GM19467 (cell line): ENCODE measurements around the gene FAM50A.

Experiments
- ATAC-seq: cut with Tn5 transposase; IDR thresholded peaks from one replicate; pipeline ENCODE4 v1.9.1; 2021; ENCODE audit warnings: mild to moderate bottlenecking, moderate library complexity; ENCODE audit not compliant: unreplicated experiment

FAM50A gene

DNA sequence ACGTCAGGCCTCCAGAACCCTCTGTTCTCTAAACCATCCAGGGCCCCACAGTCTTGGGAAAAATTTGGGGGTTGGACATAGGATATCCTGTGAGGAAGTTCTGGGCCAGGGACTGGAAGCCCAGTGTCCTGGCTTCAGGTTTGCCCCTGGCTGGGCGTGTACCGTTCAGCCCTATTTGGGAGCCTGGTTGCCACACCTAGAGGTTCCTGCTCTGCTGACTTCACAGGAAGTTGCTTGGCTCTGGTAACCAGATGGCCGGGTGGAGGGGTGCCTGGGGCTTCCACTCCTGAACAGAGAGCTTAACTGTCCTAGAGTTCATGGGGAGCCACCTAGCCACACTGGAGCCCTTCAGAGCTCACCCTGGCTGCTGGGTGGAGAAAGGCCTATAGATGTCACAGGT is 31.5 kb upstream of the FAM50A start:
- no peak for ATAC-seq

DNA sequence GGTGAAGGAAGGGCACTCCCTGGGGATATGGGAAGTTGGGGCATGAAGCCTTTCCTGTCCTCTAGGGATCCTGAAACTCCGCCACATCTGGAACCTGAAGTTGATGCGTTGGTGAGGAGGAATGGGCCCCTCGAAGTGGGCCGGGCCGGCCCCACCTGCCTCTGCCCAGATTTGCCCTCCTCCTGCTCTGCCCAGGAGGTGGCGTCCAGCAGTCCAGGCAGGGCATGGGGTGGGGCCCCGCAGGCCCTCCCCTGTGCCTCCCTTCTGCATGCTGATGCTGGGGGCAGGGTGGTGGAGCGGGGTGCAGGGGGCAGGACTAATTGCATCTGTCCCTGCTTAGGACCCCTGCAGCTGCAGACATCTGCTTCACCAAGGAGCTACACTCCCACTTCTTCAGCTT is 30.8 kb upstream of the FAM50A start:
- ATAC-seq = no peak

DNA sequence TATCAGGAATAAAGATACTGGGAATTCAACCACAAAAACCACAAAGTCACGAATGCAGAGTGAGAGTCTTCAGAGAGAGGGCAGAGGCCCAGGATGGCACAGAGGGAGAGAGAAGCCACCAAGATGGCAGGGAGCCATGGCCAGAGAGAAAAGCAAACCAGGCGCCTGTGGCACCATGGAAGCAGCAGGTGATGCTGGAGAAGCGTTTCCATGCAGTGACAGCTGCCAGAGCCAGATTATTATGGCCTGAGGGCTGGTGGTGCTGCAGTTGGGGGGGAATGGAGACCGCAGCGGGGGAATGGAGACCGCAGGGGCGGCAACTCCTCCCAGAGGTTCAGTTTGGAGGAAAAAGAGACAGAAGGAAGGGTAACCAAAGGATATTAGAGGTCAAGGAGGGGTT is 26.8 kb upstream of the FAM50A start:
- ATAC-seq = no peak

DNA sequence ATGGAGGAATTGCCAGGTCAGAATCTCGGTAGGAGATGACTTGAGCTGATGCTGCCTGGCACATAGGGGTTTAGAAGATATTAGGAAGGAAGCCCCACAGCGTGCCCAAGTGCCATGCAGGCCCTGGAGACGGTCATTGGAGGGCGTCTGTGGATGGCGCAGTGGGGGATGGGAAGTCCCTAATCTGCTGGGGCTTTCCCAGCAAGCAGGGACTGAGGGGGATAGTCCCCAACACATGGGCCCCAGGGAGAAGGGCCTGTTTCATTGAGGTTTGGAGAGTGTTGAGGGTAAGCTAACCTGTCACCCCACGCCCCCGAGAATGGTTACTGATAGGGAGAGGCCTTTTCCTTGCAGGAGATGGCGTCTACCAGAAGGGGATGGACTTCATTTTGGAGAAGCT is 24.8 kb upstream of the FAM50A start:
- ATAC-seq = no peak

DNA sequence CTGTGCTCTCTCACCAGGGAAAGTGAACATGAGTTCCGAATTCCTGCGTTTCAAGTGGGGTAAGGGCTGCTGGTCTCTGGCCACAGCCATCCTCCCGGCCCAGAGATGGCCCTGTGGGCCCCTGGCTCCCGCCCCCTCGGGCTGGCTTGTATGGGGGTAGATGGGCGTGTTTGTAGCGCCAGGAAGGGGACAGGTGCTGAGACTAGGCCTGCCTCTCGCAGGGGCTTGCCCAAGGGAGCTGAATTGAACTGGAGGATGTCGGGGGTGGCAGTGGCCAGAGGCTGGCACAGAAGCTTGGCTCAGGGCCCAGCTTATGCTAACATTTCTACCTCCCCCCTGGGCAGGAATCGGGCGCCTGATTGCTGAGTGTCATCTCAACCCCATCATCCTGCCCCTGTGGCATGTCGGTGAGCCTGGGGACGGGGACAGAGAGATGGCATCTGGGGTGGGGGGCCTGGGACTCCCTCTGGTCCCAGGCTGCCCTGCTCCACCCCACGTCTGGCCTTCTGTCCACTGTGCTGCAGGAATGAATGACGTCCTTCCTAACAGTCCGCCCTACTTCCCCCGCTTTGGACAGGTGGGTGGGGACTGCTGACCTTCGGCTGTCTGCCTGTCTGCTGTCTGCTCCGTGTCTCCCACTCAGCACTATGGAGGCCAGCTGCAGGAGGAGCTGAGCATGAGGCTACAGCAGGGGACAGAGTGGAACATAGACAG is 24.1 kb upstream of the FAM50A start:
- no peak for ATAC-seq

DNA sequence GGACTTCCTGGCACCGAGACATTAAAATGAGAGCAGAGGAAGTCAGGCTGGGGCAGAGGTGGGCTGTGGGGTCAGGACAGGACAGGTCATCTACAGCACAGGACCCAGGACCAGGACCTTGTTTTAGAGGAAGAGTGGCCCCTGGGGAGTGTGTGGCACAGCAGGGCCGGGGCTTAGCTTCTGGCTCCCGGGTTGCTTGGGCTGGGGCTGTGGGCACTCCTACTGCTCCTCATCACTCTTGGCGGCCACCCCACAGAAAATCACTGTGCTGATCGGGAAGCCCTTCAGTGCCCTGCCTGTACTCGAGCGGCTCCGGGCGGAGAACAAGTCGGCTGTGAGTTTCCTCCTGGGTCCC is 23.6 kb upstream of the FAM50A start:
- ATAC-seq = no peak

DNA sequence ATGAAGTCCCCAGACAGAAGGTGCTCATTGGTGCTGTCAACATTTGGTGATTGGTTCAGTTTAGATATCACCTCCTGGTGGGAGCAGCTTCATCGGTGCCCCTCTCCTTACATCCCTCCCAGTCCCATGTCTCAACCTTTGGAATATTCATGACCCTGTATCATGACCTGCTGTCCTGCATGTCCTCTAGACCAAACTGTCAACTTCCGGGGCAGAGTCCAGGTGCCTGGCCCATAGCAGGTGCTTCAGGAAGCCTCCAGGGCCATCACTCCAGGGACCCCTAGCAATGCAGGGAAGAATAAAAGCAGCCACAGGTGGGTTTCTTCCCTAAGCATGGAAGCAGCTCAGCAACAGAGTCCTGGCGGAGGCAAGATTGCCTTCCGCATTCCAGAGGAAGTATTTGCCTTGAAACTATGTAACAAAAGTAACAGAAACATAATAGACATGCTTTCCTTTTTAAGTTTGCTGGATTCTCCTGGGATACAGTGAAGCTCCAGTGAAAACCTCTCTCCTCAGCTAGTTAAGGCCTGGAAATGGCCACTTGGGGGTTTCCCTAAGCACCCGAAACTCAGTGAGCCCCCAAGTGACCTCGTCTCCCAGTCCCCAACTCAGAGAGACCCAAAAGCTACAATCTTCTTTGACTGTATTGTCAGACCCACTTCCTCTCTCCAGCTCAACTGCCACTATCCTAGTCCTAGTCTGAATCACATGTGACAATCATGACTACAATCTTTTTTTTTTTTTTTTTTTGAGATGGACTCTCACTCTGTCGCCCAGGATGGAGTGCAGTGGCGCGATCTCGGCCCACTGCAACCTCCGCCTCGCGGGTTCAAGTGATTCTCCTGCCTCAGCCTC is 16.8 kb upstream of the FAM50A start:
- ATAC-seq = no peak

DNA sequence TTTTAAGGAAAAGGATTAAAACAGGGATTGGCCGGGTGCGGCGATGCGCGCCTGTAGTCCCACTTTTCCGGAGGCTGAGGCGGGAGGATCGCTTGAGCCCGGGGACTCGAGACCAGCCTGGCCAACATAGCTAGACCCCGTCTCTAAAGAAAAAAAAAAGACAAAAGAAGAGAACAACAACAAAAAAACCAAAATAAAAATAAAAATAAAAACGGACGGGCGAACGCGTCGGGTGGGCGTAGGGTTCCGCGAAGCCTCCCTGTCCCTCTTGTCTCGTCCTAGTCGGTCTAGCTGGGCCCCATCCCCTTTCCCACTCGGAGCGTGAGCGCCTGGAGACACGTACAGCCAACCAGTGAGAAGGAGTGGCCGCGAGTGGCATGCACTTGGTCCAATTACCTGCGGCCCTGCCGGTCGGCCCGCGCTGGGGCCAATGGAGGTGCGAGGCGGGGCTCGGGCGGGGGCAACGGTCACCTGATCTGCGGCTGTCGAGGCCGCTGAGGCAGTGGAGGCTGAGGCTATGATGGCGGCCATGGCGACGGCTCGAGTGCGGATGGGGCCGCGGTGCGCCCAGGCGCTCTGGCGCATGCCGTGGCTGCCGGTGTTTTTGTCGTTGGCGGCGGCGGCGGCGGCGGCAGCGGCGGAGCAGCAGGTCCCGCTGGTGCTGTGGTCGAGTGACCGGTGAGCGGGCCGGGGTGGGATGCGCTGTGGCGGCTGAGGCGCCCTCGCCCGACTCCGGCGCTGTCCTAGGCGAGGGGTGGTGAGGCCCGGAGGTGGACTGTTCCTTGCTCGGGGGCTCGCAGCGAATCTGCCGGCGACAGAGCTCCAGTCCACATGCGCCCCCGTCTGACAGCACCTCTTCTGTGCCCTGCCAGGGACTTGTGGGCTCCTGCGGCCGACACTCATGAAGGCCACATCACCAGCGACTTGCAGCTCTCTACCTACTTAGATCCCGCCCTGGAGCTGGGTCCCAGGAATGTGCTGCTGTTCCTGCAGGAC is 15.5 kb upstream of the FAM50A start, which contains the start of gene ATP6AP1:
Gene ATP6AP1 (plus strand): TSS at position 502 of the 996 bp plus-strand sequence. CDS start 16 bp downstream, at position 518.
- peak; percentile 98 for ATAC-seq

DNA sequence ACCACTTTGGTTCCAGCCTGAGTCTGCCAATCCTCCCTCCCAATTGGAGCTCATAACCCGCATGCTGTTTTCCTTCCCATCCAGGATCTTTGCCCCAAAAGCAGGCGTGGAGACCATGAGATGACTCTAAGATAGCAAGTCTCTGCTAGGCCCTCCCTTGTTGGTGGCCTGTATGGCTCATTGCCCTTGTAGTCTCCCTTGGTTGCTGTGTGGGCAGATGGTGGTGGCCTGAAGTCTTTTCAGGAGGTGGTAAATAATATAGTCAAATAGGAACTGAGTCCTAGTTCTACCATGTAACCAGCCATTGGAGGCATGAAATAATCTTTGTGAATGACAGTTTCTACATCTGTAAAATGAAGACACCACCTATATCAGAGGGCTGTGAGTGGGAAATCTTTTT is 14.2 kb upstream of the FAM50A start:
- no peak for ATAC-seq

DNA sequence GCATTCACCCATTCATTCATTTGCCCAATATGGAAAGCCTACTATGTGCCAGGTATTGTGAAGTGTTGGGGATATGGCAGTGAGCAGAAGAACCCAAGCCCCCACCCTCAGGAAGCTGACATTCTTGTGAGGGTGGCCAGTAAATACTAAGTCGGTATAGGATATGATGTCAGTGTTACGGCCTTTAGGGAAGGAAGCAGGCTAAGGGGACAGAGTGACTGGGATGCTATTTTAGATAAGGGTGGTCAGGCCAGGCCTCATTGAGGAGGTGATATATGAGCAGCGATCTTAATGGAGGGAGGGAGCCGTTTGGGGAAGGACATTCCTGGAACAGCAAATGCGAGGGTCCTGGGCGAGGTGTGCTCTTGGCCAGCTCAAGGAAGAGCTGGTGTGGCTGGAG is 13.5 kb upstream of the FAM50A start:
- no peak for ATAC-seq

DNA sequence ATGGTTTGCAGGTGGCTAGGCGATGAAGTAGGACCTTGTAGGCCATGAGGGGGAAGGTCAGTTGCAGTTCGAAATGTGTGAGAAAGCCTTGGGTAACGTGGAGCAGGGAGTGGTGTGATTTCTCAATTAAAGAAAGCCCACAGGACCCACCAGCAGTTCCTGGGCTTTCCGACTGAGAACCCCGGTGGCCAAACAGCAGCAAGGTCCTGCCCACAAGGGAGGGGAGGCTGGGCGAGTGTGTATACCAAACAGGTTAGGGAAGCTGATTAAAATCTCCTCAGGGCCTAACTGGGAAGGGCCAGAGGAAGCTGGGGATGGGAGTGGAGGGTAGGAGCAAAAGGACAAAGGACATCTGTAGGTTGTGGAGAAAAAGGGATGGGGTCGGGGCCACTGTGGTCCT is 13.0 kb upstream of the FAM50A start:
- no peak for ATAC-seq

DNA sequence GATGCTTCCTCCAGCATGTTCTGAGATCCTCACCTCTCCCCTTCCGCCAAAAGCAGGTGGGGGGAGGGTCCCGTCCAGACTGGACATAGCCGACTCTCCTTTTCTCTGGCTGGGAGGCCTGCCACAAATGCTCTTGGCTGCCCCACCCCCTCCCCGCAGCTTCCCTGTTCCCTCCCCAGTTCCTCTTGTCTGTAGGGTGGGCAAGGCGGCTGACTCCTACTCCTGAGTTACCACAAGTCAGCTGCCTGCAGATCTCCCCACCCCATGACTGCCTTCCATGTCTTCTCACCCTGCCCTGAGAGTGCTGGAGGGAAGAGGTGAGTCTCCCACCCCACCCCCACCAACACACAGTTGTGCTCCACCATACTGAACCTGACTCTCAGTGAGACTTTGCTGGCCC is 12.6 kb upstream of the FAM50A start:
- ATAC-seq = no peak

DNA sequence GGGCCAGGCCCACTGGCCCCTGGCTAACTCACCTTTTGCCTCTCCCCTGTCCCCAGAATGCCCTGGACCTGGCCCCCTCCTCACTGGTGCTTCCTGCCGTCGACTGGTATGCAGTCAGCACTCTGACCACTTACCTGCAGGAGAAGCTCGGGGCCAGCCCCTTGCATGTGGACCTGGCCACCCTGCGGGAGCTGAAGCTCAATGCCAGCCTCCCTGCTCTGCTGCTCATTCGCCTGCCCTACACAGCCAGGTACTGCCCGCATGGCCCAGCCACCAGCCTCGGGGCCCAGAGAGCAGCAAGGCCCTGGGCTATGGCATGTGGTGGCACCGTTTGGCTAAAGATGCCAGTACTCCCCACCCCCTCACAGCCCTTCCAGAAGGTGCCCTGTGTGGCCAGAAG is 11.7 kb upstream of the FAM50A start:
- ATAC-seq = no peak

DNA sequence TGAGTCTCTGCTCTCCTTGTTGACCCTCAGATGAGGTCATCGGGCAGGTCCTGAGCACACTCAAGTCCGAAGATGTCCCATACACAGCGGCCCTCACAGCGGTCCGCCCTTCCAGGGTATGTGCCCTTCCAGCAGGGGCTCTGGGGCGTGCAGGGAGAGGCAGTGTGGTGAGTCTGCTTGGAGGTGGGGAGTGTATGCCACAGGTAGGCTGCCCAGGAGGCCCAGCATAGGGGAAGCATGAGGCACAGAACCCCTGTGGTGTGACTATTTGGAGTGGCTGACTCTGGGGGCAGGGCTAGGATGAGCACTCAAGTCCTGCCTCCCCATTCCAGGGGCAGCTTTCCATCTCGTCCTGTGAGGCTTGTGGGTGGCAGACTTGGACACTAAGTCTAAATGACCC is 10.3 kb upstream of the FAM50A start:
- ATAC-seq = no peak

DNA sequence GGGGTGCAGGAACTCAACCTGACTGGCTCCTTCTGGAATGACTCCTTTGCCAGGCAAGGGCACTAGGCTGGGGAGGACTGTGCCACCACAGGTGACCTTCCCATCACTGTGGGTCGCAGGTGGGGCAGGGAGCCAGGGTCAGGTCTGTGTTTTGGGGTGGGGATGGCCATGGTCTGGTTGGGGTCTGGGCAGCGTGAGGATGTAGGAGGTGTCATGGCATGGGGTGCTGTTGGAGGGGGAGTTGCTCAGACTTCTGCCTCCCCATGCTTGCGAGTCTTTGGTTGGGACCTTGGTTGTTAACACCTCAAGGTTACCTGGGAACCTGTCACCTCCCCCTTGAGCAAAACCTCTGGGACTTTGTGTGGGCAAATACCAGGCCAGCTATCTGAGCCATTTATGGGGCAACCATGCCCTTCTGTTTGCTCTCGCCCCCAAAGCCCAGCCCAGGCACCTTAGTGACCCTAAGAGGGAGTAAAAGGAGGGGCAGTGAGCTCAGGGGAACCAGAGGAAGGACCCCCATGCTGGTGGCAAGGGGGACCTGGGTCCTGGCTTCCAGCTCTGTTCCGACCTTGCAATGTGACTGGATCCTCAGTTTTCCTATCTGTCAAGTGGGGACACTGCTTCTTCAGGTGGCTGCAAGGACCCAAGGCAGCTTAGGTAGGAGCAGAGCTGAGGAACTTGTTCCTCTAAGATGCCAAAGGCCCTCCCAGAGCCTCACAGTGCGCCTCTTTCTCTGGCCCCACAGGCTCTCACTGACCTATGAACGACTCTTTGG is 9.4 kb upstream of the FAM50A start:
- no peak for ATAC-seq

DNA sequence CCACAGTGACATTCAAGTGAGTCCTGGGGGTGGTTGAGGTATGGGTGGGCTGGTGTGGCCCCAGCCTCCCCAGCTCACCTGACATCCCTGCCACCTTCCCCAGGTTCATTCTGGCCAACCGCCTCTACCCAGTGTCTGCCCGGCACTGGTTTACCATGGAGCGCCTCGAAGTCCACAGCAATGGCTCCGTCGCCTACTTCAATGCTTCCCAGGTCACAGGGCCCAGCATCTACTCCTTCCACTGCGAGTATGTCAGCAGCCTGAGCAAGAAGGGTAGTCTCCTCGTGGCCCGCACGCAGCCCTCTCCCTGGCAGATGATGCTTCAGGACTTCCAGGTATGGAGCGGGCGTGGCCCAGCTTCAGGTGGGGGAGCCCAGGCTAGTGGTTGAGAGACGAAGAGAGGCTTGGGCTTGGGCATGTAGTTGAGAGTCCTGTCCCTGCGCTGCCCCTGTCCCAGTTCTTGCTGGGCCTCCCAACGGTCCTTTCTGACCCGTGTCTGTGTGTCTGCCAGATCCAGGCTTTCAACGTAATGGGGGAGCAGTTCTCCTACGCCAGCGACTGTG is 8.7 kb upstream of the FAM50A start:
- ATAC-seq = no peak

DNA sequence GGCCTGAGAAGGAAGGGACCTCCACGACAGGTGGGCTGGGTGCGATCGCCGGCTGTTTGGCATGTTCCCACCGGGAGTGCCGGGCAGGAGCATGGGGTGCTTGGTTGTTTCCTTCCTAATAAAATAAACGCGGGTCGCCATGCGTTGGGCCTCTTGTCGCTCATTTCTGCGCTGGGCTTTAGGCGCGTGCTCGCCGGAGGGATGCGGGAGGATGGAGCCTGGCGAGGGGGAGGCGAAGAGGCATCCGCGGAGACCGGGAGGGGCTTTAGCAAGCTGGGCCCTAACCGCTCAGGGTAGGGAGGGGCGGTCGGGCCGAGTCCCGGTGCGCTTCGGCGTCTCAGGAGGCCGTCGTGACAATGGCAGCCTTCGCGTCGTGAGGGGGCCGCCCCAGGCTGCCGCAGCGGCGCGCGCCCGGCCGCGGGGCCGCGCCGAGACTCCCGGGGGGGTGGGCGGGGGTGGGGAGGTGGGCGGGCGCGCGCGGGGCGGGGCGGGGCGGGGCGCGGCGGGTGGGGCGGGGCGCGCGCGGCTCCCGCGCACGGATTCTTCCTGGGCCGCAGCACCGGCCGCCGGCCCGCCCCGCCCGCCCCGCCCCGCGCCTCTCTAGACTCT is 7.5 kb upstream of the FAM50A start:
- ATAC-seq = no peak

DNA sequence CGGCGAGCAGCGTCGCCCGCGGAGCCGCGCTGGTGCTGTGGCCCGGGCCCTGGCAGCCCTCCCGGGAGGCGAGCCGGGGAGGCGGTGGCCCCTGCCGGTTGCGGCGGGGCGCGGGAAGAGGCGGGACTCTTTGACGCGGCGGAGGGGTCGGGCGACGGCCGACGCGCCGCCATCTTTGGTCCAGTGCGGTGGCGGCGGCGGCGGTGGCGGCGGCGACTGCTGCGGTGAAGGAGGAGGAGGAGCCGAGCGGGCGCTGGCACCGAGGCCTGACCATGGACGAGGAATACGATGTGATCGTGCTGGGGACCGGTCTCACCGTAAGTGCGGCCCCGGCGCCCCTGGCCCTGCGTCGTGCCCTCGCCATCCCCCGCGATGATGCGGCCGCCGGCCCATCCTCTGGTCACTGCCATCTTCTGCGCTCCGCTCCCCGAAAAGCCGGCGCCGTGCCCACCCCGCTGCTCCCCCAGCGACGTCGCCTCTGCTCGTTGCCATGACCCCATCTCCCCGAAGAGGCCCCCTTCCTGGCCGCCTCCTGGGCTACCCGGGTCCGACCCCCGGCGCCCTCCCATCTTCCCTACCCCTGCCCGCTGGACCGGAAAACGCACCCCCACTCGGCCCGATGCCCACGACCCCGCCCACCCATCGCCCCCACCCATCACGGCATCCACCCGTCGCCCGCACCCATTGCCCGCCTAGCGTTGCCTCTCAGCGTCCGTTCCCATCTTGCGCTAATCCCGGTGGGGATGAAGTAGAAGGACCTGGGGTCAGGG is 6.8 kb upstream of the FAM50A start, which contains the start of gene GDI1:
Gene GDI1 (plus strand): TSS at position 172 of the 770 bp plus-strand sequence. CDS start 101 bp downstream, at position 273.
- no peak for ATAC-seq
